ENCODE results near the gene SDHB. TPM values are rescaled to one million over a fixed set of nuclear protein-coding genes. Genes with fewer than 3 reads are reported as not detected.

SDHB gene
- total and polyA plus RNA-seq, 10 of the 15 experiments (the other 5 are each of a cell fraction or from before 2014, with no cell fraction given), result 101 to 319 (median 188) TPM

GRCh38 chr1:17013491-17014320, 40.1 kb downstream of the SDHB start (continued):
- TF ChIP-seq E2F4 (IDR thresholded peaks at IDR 0.05; ENCODE audit: low read depth, low read length) (no peak), BMI1 (IDR thresholded peaks at IDR 0.05; ENCODE audit: borderline replicate concordance) (no peak), TARDBP (IDR thresholded peaks at IDR 0.05; ENCODE audit: borderline replicate concordance) (no peak), TCF3 (IDR thresholded peaks at IDR 0.05; ENCODE audit: borderline replicate concordance, insufficient read depth, low read depth, low read length) (no peak), CBX3 (IDR thresholded peaks at IDR 0.05; ENCODE audit: borderline replicate concordance, low read depth) (no peak), WRNIP1 (IDR thresholded peaks at IDR 0.05; ENCODE audit: borderline replicate concordance, low read depth, low read length) (no peak), ZNF687 (IDR thresholded peaks at IDR 0.05) (no peak; the same call in 1 of the 2 replicates), SPI1 (IDR thresholded peaks at IDR 0.05; ENCODE audit: borderline replicate concordance, insufficient read depth, low read depth, low read length) (peak; percentile 80), RUNX3 (IDR thresholded peaks at IDR 0.05; ENCODE audit: low read length) (peak; percentile 79), CEBPZ (IDR thresholded peaks at IDR 0.05; ENCODE audit: low read depth, low read length) (no peak), NFYB (IDR thresholded peaks at IDR 0.05; ENCODE audit: insufficient read depth, low read depth, low read length) (no peak), POLR2AphosphoS2 (IDR thresholded peaks at IDR 0.05; ENCODE audit: low read depth, low read length) (no peak), NR2C2 (IDR thresholded peaks at IDR 0.05; ENCODE audit: borderline replicate concordance, control insufficient read depth, insufficient read length, low read depth) (no peak), YBX1 (IDR thresholded peaks at IDR 0.05) (no peak), PAX8 (IDR thresholded peaks at IDR 0.05) (no peak), GABPA (IDR thresholded peaks at IDR 0.05; ENCODE audit: low read depth) (no peak), NR2F1 (conservative IDR thresholded peaks at IDR 0.05) (no peak), BCL3 (IDR thresholded peaks at IDR 0.05; ENCODE audit: borderline replicate concordance, insufficient read depth, low read depth, low read length, poor library complexity, severe bottlenecking) (no peak), KAT2A (conservative IDR thresholded peaks at IDR 0.05; ENCODE audit: control insufficient read depth, low read depth, low read length) (no peak), PAX5 (IDR thresholded peaks at IDR 0.05; ENCODE audit: borderline replicate concordance, low read depth, low read length) (0 out of 2 replicates have a peak, but pooled peaks have one; percentile 25)

Measured in GM12878 (cell line).